HTR-8/SVneo (cell line): ENCODE measurements around the gene NUP88.
A peak's percentile ranks its signal among the peaks of the same experiment; 100 is the strongest.

Experiments
- DNase-seq: peaks from one replicate; pipeline ENCODE4 v3.0.0; 2011; ENCODE audit warnings: low spot score, mixed read lengths; ENCODE audit not compliant: insufficient read length
- FAIRE-seq: peaks from 2 replicates; lab custom pipeline; 2011; peaks lifted over from hg19 to GRCh38; lab: Jason Lieb, UNC

Gene NUP88

DNA sequence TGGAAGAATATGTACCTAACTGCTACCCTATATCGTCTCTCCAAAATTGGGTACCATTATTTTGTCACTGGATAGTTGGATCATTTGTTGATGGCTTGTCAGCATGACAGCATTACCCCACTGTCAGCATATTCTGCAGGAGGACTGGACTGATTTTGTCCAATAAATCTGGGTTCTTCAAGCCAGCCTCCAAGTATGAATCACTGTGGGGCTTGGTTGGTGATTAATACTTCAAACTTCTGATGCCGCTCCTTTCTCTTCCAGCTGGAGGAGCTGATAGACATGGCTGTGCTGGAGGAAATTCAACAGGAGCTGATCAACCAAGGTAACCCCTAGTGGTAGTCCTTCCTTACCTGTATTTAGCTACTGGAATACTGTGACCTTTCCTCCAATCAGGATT, 3.0 kb upstream of the NUP88 start:
- no peak for FAIRE-seq
- DNase-seq = peak; percentile 40

DNA sequence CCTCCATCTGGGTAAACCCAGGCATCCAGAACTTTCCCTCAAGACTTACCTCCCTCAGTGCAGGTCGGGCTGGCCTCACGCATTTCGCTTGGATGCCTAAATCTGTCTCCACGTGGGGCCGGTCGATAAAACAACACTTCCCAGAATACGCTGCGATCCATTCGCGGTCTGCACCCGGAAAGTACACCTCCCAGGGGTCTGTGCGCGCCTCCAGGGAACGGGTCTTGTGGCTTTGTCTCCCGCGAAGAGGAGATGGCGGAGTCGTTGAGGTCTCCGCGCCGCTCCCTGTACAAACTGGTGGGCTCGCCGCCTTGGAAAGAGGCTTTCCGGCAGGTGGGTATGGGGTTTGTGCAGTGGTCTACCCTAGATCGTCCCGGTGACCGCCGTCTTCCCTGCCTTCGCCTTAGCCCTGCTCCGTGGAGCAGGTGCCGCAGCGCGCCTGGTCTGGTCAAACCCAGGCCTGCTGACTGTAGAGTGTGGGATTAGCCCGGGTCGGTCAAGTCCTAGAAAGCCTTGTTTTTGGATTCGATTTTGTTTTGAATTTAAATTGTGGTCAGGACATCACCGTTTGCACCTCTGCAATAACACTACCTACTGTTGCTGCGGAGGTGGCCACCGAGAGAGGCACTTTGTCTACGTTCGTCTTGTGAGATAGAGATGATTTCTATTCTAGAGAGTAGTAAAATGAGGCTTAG, 644 bp upstream of the NUP88 start, which contains the start of gene RPAIN:
Gene RPAIN, plus strand, starts transcription at position 224 of the 695 bp plus-strand sequence. Its CDS starts 29 bp downstream, at position 253.
- FAIRE-seq (peak; percentile 57), DNase-seq (peak; percentile 95)

DNA sequence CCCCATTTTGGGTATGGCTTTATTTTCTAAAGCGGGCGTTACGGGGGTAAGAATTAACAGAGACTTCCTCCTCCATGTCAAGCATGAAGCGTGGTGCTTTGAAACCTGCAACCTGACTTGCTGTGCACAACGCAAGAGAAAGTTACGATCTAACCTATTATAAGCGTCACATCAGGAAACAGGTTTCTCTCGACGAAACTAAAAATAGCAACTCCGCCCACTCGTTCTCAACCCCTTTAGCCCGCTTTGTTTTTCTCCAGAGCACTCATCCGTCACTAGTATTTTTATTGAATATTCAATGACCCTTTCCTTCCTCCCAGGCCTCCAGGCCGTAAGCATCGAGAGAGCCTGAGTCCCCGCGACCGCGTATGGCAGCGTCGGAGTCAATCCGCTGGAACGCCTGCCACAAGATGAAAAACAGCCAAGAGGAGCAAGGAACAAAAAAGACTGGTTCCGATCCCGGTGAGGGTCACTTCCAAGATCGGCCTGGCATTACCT, 555 bp downstream of the NUP88 start:
- FAIRE-seq (no peak), DNase-seq (no peak)

DNA sequence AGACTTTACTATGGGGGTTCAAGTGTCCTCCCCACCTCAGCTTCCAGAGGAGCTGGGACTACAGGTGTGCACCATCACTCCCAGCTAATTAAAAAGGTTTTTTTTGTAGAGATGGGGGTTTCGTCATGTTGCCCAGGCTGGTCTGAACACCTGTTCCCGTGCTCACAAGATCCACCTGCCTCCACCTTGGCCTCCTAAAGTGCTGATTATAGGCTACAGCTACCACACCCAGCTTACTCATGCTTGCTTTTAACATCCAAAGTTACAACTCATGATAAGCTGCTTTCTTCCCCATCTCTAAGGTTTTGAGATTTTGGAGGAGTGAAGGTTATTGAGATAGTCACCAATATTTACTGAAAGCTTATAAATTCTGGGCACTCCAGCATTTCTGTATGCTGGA, 2.6 kb downstream of the NUP88 start:
- no peak for FAIRE-seq

DNA sequence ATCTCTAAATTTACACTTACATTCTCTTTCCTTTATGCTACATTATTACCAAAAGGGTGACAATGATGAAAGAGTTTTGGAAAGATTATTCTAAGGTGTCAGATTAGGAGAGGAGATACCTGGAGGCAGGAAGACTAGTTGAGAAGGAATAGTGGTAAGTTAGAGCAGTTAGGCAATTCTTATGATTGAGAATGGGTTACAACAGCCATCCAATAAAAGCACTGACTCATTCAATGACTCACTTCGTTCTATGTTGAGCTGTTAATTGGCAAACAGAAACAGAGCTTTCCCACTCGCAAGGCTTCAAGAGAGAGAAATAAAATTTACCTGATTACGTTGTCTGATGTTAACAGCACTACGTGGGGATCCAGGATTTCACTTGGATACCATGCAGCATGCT, 5.8 kb downstream of the NUP88 start:
- FAIRE-seq (no peak), DNase-seq (peak; percentile 29)

More for the DNA sequence above, 2.6 kb downstream of the NUP88 start:
- DNase-seq = no peak

DNA sequence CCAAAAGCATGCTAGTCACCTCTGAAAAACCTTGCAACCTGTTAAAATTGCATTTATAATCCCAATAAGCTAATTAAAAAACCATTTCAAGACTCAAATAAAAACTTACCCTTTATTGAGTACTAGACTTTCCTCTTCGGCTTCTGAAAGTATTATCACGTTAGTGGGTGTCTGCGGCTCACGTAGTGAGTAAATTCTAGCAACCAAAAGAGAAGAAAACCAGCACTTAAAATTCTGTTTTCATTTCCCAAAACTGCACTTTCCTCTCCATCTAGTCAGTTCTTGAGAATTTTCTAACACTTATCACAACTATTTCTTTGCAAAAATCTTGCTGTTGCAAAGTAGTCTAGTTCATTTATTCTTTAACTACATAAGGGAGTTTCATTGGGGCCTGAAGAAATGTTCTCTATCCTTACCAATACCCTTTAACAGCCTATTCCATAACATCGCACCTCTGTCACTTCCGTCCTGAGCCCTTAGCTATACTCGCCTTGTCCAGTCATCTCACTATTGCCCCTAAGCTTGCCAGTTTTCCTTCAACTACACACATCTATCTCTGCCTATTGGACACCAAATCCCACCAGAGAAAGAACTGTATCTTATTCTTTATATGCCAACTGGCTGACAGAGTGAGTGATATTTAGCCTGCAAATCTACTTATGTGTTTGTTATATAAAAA, 8.7 kb downstream of the NUP88 start:
- no peak for DNase-seq
- no peak for FAIRE-seq

DNA sequence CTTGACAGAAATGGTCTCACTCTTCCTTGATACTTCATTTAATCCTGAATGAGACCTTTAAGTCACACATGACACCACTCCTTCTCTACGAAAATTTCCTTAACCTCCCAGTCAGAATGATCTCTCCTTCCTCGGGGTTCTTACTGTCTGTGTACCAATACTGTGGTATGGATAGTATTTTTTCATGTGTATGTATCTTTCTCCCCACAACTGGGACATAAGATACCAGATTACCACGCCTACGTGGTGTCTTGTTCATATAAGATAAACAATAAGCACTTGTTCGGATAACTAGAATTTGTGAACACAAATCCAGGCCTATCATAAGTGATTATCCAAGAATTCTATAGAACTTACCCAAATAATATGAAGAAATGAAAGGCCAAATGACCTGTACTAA, 11.3 kb downstream of the NUP88 start:
- DNase-seq (no peak), FAIRE-seq (no peak)

DNA sequence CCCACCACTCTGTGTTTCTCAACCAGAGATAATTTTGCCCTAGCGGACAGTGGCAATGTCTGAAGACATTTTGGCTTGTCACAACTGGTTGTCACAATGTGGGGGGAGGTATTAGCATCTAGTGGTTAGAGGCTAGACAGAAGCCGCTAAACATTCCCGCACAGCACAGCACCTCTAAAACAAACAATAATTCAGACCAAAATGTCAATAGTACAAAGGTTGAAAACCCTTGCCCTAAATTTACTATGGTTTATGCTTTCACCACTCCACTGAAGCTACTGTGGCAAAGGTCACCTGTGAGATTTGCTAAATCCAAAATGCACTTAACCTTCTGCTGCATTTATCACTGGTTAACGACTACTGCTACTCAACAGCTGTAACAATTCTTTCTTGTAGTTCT, 14.1 kb downstream of the NUP88 start:
- DNase-seq = no peak
- FAIRE-seq = no peak

DNA sequence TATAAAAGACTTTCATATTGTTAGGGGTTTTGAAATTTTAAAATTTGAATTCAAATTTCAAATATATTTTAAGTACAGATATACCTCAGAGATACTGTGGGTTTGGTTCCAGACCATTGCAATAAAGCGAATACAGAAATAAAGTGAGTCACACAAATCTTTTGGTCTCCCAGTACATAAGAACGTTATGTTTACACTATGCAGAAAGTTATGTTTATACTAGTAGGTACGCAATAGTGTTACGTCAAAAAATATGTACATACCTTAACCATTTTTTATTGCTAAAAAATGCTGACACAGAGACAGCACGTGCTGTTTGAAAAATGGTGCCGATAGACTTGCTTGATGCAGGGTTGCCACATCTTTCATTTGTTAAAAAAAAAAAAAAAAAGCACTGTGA, 19.7 kb downstream of the NUP88 start:
- FAIRE-seq = no peak
- DNase-seq = no peak

DNA sequence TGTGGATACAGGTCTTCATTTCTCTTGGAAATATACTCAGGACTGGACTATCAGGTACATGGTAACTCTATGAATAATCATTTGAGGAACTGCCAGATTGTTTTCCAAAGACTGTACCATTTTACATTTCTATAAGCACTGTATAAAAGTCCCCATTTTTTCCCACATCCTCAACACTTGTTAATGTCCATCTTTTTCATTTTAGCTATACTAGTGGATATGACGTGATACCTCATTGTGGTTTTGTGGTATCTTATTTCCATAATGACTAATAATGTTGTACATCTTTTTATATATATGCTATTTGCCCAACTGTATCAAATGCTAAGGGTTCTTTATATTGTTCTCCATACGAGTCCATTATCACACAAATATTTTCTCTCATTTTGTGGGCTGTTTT, 22.9 kb downstream of the NUP88 start:
- no peak for DNase-seq
- no peak for FAIRE-seq

DNA sequence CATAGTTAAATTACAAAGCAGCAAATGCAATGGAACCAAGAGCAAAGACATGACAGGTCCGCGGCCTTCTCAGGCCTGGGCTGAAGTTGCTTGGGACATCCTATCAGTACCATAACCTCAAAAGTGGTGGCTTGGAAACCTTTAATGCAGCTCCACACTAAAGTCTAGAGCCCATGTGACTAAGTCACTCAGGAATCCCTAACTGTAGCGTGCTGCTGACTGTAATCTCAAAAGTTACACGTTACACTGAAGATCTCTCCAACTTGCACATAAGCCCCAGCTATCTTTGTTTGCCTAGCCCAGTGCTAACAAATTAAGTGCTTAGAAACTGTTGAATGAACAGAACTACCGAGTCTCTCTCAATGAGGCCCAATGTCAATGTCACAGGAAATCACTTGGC, 27.8 kb downstream of the NUP88 start:
- no peak for DNase-seq
- FAIRE-seq = no peak

DNA sequence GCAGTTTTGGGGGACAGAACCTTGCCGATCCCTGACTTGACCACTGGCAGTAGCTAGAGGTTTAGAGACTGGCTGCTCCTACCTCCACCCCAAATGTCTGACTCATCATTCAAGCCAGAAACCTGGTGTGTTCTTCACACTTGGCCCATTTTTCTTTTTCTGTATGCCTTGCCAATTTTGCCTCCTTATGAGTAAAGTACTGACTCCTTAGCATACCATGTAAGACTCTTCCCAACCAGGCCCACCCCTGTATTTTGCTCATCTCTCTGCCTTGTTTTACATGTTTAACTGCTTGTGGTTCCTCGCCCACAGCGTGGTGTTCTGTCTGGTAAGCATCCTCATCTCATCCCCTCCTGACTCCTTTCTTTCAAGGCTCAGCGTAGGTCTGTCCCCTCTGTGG, 37.9 kb downstream of the NUP88 start:
- DNase-seq = no peak
- peak; percentile 31 for FAIRE-seq

DNA sequence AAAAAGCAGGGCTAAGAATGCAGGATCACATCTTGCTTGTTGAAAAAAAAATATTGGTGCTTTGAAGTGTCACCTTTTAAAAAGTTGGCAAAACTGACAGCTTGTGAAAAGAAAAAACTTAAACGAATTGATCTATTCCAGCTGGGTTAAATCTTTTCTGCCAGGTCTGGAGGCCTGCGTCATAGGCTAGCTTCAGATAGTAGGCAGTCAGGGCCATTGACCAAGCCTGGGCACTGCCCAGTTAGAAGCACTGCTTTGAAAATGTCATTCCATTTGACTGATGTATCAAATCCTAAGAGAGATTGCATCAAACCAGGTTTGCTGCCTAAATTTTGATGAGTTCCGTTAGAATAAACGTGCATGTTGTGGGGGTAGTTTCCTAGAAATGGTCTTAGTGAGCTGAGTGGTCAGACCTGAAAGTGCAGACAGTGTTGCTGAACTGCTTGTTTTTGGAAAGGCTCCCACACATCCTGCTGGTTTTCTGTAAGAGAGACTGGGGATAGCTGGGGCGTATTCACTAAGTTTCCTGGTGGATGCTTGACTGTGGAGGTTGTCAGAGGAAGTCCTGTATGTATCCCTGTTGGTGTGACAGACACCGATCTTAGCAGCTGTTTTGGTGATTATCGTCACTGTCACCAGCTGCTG, 38.8 kb downstream of the NUP88 start:
- FAIRE-seq (no peak), DNase-seq (no peak)

DNA sequence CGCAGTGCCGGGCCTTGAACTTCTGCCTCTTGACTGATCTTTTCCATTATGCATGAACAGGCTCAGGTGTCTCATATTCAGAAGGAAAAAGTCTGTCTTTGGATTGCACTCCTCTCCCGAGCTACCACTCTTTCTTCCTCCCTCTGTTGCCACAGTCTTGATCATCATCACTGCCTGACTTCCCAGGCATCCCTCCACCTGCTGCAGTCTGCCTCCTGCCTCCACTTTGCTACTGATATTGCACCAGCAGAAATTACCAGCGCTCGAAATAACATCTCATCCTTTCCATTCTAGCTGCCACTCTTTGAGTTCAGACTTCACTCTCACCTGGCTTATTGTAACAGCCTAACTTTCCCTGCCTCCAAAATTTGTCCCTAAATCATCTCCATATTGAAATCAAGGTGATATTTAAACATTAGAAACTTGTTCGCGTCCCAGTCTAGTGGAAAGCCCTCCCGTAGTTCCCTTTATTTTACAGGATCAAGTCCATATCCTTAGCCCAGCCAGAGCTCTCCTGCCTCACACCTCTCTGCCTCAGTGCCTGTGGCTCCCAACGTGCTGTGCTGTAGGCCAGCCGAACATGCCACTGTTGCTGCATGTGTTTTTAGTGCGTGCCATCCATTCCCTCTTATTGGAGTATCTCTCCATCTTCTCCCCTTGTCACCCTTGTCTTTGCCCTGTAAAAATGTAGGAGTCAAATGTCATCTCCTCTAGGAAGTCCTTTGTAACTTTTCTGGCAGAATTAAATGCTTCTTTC, 39.9 kb downstream of the NUP88 start:
- FAIRE-seq (no peak), DNase-seq (no peak)

DNA sequence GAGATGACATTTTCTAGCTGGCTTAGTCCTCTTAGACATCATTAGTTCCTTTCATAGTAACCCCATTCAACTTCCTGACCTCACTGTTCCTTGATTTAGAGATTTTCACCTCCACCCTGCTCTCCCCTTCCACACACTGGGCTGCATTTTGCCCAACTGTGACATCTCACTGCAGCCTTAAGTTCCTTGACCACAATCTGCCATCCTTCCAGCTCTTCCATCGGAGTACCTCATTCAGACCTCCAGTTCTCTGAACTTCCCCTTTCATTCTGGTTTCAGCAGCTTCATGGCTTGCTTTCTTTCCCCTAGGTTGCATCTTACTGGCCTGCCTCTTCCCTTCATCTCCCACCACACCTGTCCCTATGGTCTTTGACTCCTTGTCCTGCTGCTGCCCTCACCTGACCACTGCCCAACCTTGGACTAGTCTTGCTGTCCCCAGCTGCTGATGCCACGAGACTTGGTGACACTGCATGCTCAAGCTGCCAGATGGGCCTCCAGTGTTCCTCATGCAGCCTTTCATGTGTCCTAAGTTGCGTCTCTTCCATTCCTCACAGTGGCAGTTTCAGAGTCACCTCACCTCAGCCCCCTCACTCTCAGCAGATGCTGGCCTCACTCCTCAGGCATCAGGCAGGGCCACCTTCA, 40.8 kb downstream of the NUP88 start:
- no peak for DNase-seq
- peak; percentile 58 for FAIRE-seq

DNA sequence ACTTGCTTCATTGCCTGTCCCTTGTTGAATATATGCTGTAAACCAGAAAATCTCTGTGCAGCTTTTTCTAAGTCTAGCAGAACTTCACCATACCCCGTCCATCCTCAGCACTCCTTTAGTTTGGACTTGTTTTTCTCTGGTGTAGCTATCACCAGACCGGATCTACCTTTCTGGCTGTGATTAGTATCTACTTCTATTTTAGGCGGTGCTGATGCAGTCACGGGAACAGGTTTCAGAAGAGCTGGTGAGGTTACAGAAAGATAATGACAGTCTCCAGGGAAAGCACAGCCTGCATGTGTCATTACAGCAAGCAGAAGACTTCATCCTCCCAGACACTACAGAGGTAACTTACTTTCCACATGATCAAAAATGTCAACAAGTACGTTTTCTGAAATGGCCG, 46.4 kb downstream of the NUP88 start:
- no peak for FAIRE-seq
- no peak for DNase-seq

DNA sequence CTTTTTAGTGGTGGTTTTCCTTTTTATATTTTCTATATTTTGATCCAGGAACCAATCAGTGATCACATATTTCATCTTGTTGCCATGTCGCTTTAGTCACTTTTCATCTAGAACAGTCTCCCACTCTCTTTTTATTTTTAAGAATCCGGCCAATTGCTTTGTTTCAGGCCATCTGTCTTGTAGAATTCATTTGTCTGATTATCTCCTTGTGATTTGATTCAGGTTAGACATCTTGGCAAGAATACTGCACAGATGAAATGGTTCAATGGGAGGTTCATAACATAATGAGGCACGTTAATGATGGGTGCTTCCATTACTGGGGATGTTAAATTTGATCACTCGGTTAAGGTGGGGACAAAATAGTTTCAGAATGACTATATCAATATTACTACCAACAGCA, 49.1 kb downstream of the NUP88 start:
- no peak for DNase-seq
- no peak for FAIRE-seq

DNA sequence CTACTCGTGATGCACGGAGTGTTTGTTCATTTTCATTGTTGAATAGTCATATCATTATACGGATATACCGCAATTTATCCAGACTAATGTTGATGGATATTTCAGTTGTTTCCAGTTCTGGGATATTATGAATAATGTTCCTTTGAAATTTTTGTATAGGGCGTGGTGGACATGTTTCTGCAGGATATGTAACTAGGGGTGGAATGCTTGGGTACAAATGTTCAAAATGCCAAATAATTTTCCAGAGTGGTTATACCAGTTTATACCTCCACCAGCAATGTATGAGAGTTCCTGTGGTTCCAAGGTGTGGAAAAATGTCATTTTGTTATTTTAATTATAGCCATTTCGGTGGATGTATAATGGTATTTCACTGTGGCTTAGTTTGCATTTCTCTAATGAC, 53.6 kb downstream of the NUP88 start:
- FAIRE-seq = no peak
- DNase-seq = no peak

DNA sequence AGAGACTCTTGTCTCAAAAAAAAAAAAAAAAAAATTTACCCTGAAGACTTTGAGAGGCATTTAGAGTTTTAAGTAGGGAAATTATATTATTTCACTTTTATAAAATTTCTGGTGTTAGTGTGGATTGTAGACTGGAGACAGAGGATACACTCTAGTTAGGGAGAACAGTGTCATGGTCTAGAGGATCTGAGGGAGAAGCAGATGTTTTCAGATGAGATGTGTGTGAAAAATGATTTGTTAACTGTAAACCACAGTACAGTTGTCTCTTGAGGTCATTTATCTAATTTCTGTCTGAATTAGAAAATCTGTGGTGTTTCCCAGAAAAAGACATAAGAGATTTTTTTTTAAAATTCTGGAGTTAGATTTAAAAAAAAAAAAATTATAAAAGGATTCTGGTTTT, 54.8 kb downstream of the NUP88 start:
- FAIRE-seq = no peak
- DNase-seq = no peak

DNA sequence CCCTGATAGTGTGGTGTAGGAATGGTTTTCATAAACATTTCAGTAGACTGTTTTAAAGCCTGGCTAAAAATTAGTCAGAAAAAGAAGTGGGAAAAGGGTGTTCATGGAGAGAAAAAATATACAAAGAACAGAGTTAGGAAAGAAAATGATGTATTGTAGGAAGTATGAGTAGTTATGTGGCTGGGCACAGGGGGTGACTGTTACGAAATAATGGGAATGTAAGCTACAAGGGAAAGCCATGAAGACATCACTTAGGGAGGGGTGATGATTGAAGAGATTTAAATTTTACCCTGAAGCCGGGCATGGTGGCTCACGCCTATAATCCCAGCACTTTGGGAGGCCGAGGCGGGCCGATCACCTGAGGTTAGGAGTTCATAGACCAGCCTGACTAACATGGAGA, 55.3 kb downstream of the NUP88 start:
- DNase-seq (no peak), FAIRE-seq (no peak)
